ENCODE results near the gene PLEKHH1.
A peak's percentile ranks its signal among the peaks of the same experiment; 100 is the strongest.

PLEKHH1 gene

DNA sequence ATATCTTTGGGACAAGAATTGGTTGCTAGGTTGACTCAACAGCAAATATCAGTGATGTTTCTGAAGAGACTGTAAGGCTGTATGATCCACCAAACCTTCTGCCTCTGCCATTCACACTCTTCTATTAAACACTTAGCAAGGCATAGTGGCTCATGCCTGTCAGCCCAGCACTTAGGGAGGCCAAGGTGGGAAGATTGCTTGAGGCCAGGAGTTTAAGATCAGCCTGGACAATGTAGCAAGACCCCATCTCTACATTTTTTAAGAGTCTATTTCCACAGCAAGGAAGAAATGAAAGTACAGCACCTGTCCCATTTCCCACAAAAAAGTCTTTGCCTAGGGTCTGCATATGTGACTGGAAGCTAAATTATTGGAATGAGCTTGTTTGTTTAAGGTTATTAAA, 94.4 kb downstream of the PLEKHH1 start:
- TF ChIP-seq, protein P1, sequence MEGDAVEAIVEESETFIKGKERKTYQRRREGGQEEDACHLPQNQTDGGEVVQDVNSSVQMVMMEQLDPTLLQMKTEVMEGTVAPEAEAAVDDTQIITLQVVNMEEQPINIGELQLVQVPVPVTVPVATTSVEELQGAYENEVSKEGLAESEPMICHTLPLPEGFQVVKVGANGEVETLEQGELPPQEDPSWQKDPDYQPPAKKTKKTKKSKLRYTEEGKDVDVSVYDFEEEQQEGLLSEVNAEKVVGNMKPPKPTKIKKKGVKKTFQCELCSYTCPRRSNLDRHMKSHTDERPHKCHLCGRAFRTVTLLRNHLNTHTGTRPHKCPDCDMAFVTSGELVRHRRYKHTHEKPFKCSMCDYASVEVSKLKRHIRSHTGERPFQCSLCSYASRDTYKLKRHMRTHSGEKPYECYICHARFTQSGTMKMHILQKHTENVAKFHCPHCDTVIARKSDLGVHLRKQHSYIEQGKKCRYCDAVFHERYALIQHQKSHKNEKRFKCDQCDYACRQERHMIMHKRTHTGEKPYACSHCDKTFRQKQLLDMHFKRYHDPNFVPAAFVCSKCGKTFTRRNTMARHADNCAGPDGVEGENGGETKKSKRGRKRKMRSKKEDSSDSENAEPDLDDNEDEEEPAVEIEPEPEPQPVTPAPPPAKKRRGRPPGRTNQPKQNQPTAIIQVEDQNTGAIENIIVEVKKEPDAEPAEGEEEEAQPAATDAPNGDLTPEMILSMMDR (IDR thresholded peaks at IDR 0.05; ENCODE audit: insufficient read depth, low read depth, low read length, missing control alignments), result no peak
- H3K4me3 ChIP-seq (ENCODE audit: low read depth, low read length), result no peak overlapping the region
- DNase-seq (ENCODE audit: low read depth), result no peak

DNA sequence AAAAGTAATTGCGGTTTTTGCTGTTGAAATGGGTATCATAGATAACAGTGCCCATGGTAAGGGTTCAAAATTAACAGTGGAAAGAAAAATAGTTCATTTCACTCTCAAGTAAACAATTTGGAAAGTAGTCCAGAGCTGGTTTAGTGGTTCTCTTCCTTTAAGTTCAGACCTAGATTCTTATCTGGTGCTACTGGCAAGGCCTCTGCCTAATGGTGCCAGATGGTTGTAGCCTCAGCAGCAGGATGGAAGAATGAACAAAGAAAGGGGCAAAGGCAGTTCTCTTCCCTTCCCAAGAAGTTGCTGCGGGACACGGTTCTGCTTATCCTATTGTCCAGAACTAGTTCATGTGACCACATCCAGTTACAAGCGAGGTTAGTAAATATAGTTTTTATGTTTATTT, 97.1 kb downstream of the PLEKHH1 start:
- TF ChIP-seq, protein P1 (IDR thresholded peaks at IDR 0.05; ENCODE audit: insufficient read depth, low read depth, low read length, missing control alignments), result no peak
- no peak overlapping the region for H3K4me3 ChIP-seq (ENCODE audit: low read depth, low read length)
- DNase-seq (ENCODE audit: low read depth), result no peak

DNA sequence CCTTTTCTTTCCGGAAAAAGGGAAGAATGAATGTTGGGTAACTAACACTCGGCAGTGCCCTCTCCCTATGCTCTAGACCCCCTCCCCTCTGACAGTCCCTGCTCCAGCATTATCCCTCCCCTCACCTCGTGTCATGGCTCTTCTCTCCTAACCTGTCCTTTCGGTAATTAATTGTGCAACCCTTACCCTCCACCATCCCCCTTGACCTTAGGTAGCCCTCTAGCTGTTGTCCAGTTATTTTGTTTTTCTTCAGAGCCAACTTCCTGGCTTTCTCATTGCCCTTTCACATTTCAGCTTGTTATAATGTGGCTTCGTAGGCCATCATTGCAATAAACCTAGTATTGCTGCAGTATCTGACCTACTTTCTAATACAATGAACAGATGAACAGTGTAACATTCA, 97.8 kb downstream of the PLEKHH1 start:
- TF ChIP-seq, protein P1 (IDR thresholded peaks at IDR 0.05; ENCODE audit: insufficient read depth, low read depth, low read length, missing control alignments), result no peak
- no peak overlapping the region for H3K4me3 ChIP-seq (ENCODE audit: low read depth, low read length)
- DNase-seq (ENCODE audit: low read depth), result no peak

DNA sequence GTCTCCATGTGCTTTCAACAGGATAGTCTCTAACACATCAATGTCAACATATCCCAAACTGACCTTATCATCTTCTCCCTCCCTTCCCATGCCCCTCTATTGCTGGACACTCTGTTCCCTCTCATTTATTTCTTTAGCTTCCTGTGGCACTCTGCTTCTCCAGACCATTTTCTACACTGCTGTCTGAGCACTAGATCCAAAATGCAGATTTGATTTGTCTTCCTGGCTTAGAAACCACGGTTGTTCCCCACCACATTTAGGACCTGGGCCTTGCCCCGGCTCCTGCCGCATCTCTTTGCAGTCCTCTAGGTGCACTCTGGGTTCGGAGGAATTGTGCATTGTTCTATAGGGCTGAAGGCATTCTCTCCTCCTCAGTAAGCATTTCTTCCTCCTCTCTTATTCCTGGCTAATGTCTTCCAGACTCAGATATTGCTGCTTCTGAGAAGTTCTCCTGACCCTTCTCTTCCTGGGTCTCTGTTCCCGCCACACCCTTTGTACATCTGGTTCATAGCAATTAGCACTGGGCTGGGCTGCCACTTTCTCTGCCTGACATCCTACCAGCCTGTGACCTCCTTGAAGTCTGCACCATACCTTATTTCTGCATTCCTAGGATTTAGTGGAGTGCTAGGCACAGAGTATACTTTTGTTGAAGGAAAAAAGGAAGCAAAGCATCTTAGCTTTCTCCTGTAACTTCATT, 100.5 kb downstream of the PLEKHH1 start:
- no peak for DNase-seq (ENCODE audit: low read depth)
- TF ChIP-seq, protein P1 (IDR thresholded peaks at IDR 0.05; ENCODE audit: insufficient read depth, low read depth, low read length, missing control alignments), result no peak
- no peak overlapping the region for H3K4me3 ChIP-seq (ENCODE audit: low read depth, low read length)

DNA sequence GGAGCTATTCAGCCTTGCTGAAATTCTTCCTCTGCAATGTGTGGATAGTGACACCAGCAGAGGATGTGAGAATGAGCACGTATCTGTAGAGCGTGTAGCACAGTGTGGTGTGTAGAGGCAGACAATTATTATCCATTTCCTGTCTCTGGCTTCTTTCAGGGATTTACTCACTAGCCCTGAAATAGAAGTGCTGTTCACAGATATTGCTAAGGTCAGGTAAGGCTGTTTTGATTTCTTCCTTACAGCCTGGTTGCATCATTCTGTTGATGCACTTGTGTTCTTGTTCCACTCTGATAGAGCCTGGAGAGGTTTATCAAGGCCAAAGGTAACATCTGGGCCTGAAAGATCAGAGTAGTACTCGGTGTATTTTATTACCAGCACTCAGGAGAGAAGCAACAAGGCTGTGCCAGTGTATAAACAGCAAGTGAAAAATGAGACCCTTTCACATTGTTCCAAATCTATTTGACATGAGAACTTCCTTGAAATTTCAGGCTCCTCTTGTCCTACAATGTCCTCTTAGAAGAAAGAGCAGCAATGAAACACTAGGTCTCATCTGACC, 103.3 kb downstream of the PLEKHH1 start:
- H3K4me3 ChIP-seq (ENCODE audit: low read depth, low read length), result no peak overlapping the region
- TF ChIP-seq, protein P1 (IDR thresholded peaks at IDR 0.05; ENCODE audit: insufficient read depth, low read depth, low read length, missing control alignments), result no peak
- peak; percentile 22 for DNase-seq (ENCODE audit: low read depth)

DNA sequence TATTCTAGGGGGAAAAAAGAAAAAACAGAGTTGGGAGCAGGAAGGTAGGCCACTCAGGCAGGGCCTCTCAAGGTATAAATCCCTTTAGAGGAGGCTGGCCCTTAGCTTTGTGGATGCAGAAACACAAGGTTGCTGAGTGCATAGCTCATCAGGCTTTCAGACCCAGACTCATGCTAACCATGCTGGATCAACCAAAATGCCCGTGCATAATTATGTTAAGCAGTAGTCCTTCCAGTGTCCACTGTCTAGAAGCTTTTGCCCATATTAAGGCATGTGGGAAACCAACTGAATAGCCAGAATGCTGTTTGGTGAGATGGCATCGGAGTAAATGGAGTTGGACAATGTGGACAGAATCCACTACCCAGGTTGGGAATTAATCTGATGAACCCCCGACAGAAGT, 105.6 kb downstream of the PLEKHH1 start:
- no peak overlapping the region for H3K4me3 ChIP-seq (ENCODE audit: low read depth, low read length)
- no peak for DNase-seq (ENCODE audit: low read depth)
- TF ChIP-seq, protein P1 (IDR thresholded peaks at IDR 0.05; ENCODE audit: insufficient read depth, low read depth, low read length, missing control alignments), result no peak

Data from GM12865 (cell line).